Chondrocyte (in vitro differentiated cells): Measurements from ENCODE around the gene NBPF11. TPM values are rescaled to one million over a fixed set of nuclear protein-coding genes. Genes with fewer than 3 reads are reported as not detected.
"Not testable (repeated sequence)": the region's sequence is repeated elsewhere in the genome, so short reads cannot be mapped to it uniquely, and the experiment has no call there.

Source experiments
- DNase-seq: peaks from one replicate; pipeline ENCODE4 v3.0.0; 2021; ENCODE audit warnings: mixed read lengths, low spot score
- H3K27ac Mint-ChIP-seq: one replicate; pipeline ENCODE4 v1.8.0; 2021; ENCODE audit warnings: mild to moderate bottlenecking, moderate library complexity, mixed read lengths; ENCODE audit not compliant: unreplicated experiment
- H3K27me3 Mint-ChIP-seq: 2 replicates; pipeline ENCODE4 v1.8.0; 2021; ENCODE audit warnings: low read depth, mixed read lengths
- H3K36me3 Mint-ChIP-seq: 2 replicates; pipeline ENCODE4 v1.8.0; 2021; ENCODE audit warnings: low read depth, mixed read lengths
- H3K4me1 Mint-ChIP-seq: 2 replicates; pipeline ENCODE4 v1.8.0; 2021; ENCODE audit warnings: low read depth, mild to moderate bottlenecking, mixed read lengths
- H3K4me3 Mint-ChIP-seq: one replicate; pipeline ENCODE4 v1.8.0; 2021; ENCODE audit warnings: mild to moderate bottlenecking, moderate library complexity, mixed read lengths; ENCODE audit not compliant: unreplicated experiment
- H3K9me3 Mint-ChIP-seq: 2 replicates; pipeline ENCODE4 v1.8.0; 2021; ENCODE audit warnings: low read depth, mixed read lengths
- total RNA-seq: library from RNA; stranded (reverse); gene quantifications from 3 replicates; pipeline ENCODE4 v1.2.1, GENCODE V29; 2021
- TF ChIP-seq, protein P1 (sequence below): fragments of 200-600 bp; sonication (generic); IDR thresholded peaks from 2 replicates; pipeline ENCODE4 v1.5.0; 2021; ENCODE audit warnings: antibody characterized with exemption, mild to moderate bottlenecking, moderate library complexity

Gene NBPF11
- total RNA-seq, 1 donor from 2014 or later = 11.3 TPM

- H3K4me1 Mint-ChIP-seq, DNase-seq, H3K27ac Mint-ChIP-seq, H3K9me3 Mint-ChIP-seq, H3K27me3 Mint-ChIP-seq, H3K36me3 Mint-ChIP-seq, H3K4me3 Mint-ChIP-seq: not testable (repeated sequence)
Observed at GRCh38 chr1:148143223-148143622, 8.9 kb downstream of the NBPF11 start.

DNA sequence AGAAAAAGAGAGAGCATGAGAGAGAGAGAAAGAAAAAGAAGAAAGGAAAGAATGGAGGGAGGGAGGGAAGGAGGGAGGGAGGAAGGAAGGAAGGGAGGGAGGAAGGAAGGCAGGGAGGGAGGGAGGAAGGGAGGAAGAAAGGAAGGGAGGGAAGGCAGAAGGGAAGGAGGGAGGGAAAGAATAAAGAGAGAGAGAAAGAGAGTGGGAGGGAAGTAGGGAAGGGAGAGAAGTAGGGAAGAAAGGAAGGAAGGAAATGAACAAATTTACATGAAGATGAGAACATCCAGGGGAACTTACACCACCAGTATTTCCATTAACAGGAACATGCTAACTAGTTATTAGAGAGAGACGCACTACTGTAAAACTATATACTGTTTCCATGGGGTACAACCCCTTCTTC is 10.1 kb downstream of the NBPF11 start:
- not testable (repeated sequence) for H3K4me1 Mint-ChIP-seq, H3K27ac Mint-ChIP-seq, H3K9me3 Mint-ChIP-seq, H3K27me3 Mint-ChIP-seq, DNase-seq, H3K4me3 Mint-ChIP-seq, H3K36me3 Mint-ChIP-seq

- H3K9me3 Mint-ChIP-seq, H3K36me3 Mint-ChIP-seq, DNase-seq, H3K27ac Mint-ChIP-seq, H3K27me3 Mint-ChIP-seq, H3K4me1 Mint-ChIP-seq, H3K4me3 Mint-ChIP-seq: not testable (repeated sequence)
Observed at GRCh38 chr1:148138606-148139005, 13.5 kb downstream of the NBPF11 start.

DNA sequence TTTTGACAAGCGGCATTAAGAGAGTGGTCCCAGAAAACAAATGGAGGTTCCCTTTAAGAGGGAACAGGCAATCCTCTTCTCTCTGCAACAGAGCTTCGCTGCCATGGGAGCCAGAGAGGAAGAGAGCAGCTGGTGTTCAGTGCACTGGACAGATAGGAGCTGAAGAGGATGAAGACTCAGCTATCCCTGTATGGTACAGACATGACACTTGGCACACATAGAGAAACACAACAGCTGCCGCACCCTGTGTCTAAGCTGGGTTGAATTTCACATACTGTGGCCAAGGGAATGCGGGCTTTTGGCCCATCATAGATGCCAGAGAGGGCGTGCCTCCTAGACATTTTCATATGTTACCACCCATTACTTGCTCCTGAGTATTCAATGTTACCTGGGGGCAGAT is 29.7 kb downstream of the NBPF11 start:
- not testable (repeated sequence) for H3K27ac Mint-ChIP-seq, DNase-seq, H3K9me3 Mint-ChIP-seq, H3K27me3 Mint-ChIP-seq, H3K4me3 Mint-ChIP-seq, H3K4me1 Mint-ChIP-seq, H3K36me3 Mint-ChIP-seq

DNA sequence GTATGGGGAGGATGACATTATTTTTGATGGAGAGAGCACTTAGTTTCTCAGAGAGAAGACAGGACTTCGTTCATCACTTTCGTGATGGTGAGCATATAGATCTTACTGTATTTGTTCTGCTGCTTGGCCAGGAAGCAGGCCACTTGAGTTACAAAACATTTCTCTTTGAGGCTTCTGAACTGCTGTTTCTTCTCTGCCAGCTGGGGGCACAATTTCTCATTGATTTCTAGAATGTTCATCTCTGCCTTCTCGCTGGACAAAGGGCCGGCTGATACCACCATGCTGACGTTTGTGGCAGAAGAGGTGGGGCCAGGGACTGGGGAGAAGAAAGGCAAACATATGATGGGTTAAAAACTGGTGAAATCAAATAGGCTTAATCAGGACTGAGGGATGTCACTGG is 31.7 kb downstream of the NBPF11 start:
- DNase-seq, H3K4me3 Mint-ChIP-seq, H3K4me1 Mint-ChIP-seq, H3K9me3 Mint-ChIP-seq, H3K27ac Mint-ChIP-seq, H3K36me3 Mint-ChIP-seq, H3K27me3 Mint-ChIP-seq: not testable (repeated sequence)
- TF ChIP-seq, protein P1, sequence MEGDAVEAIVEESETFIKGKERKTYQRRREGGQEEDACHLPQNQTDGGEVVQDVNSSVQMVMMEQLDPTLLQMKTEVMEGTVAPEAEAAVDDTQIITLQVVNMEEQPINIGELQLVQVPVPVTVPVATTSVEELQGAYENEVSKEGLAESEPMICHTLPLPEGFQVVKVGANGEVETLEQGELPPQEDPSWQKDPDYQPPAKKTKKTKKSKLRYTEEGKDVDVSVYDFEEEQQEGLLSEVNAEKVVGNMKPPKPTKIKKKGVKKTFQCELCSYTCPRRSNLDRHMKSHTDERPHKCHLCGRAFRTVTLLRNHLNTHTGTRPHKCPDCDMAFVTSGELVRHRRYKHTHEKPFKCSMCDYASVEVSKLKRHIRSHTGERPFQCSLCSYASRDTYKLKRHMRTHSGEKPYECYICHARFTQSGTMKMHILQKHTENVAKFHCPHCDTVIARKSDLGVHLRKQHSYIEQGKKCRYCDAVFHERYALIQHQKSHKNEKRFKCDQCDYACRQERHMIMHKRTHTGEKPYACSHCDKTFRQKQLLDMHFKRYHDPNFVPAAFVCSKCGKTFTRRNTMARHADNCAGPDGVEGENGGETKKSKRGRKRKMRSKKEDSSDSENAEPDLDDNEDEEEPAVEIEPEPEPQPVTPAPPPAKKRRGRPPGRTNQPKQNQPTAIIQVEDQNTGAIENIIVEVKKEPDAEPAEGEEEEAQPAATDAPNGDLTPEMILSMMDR = peak; percentile 67

- not testable (repeated sequence) for H3K36me3 Mint-ChIP-seq, H3K9me3 Mint-ChIP-seq, H3K4me3 Mint-ChIP-seq, H3K4me1 Mint-ChIP-seq, DNase-seq, H3K27ac Mint-ChIP-seq
- H3K27me3 Mint-ChIP-seq = peaks cover 11% of the 10 kb centered on the region
Observed at GRCh38 chr1:148095732-148096131, 56.3 kb downstream of the NBPF11 start.

GRCh38 chr1:148086196-148086595 is 65.9 kb downstream of the NBPF11 start:
- not testable (repeated sequence) for DNase-seq, H3K4me1 Mint-ChIP-seq

DNA sequence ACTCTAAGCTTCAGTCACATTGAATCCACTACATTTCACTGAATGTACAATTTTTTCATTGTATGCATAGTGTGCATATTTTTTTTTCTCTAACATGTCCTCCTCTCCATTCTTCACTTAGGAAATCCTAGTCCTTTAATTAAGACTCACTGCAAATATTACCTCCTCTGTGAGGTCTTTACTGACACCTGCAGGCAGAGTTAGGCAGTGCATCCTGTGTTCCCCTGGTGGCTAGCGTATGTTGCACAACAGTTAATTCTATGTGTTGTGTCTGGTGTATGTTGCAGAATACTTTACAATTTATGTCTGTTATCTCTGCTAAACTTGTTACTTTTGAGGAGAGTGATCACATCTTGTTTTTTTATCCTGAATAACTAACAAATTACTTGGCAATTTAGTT is 70.9 kb downstream of the NBPF11 start:
- not testable (repeated sequence) for H3K27me3 Mint-ChIP-seq, H3K4me3 Mint-ChIP-seq, DNase-seq, H3K4me1 Mint-ChIP-seq, H3K27ac Mint-ChIP-seq, H3K9me3 Mint-ChIP-seq, H3K36me3 Mint-ChIP-seq

More at GRCh38 chr1:148086196-148086595, 65.9 kb downstream of the NBPF11 start:
- not testable (repeated sequence) for H3K4me3 Mint-ChIP-seq, H3K9me3 Mint-ChIP-seq, H3K36me3 Mint-ChIP-seq, H3K27me3 Mint-ChIP-seq, H3K27ac Mint-ChIP-seq

GRCh38 chr1:148078632-148079519 is 73.2 kb downstream of the NBPF11 start:
- not testable (repeated sequence) for H3K4me3 Mint-ChIP-seq, H3K9me3 Mint-ChIP-seq, DNase-seq, H3K27ac Mint-ChIP-seq, H3K4me1 Mint-ChIP-seq, H3K27me3 Mint-ChIP-seq, H3K36me3 Mint-ChIP-seq

DNA sequence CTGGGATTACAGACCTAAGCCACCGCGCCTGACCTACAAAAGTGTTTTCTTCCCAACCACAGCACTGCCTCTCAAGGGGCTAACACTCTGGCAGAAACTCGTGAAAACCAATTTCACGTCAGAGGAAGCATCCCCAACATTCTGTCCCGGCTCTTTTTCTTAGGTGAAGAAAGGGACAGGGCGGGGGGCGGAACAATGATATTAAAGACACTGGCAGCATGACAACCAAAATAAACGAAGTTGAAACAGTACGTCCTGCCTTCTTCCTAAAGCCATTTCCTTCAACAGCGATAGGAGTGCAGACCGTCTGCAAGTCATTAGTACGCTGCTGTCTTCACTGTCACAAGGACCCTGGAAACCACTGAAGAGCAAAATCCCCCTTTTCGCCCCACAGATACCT is 74.0 kb downstream of the NBPF11 start:
- H3K4me3 Mint-ChIP-seq, DNase-seq, H3K27me3 Mint-ChIP-seq, H3K36me3 Mint-ChIP-seq, H3K27ac Mint-ChIP-seq, H3K9me3 Mint-ChIP-seq, H3K4me1 Mint-ChIP-seq: not testable (repeated sequence)

DNA sequence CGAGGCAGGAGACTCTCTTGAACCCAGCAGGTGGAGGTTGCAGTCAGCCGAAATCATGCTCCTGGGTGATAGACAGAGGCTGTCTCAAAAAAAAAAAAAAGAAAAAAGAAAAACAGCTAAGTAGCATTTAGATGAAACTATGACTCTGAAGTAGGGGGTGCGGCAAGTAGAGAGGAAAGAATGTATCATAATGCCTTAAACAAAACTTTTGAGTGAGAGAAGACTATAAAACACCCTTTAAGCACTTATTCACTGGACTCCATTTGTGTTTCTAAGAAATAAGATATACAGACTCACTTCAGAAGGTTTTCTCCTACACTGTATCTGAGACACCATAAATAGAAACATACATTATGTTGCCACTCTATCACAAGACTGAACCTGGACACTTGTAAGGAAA is 74.6 kb downstream of the NBPF11 start:
- H3K36me3 Mint-ChIP-seq, H3K27me3 Mint-ChIP-seq, DNase-seq, H3K9me3 Mint-ChIP-seq, H3K27ac Mint-ChIP-seq, H3K4me3 Mint-ChIP-seq, H3K4me1 Mint-ChIP-seq: not testable (repeated sequence)

DNA sequence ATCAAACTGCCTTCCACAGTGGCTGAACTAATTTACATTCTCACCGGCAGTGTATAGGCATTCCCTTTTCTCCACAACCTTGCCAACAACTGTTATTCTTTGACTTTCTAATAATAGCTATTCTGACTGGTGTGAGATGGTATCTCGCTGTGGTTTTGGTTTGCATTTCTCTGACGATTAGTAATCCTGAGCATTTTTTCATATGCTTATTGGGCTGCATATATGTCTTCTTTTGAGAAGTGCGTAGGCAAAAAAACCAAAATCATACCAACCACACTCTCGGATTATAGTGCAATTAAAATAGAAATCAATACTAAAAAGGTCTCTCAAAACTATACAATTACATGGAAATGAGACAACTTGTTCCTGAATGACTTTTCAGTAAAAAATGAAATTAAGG is 78.7 kb downstream of the NBPF11 start:
- H3K36me3 Mint-ChIP-seq, H3K4me1 Mint-ChIP-seq, H3K27ac Mint-ChIP-seq, H3K27me3 Mint-ChIP-seq, DNase-seq, H3K4me3 Mint-ChIP-seq, H3K9me3 Mint-ChIP-seq: not testable (repeated sequence)
